Left cardiac atrium (tissue), 4 donors: ENCODE results near the gene PLEKHN1. TPM values are rescaled to one million over a fixed set of nuclear protein-coding genes. Genes with fewer than 3 reads are reported as not detected.
"Not testable (repeated sequence)": the region's sequence is repeated elsewhere in the genome, so short reads cannot be mapped to it uniquely, and the experiment has no call there.

ENCODE experiments used
- ATAC-seq, 2 donors: fragments of 200-7000 bp; cut with Tn5 transposase; one replicate each; pipeline ENCODE4 v1.9.1; 2020; ENCODE audit warnings: mild to moderate bottlenecking in 2 of 2, moderate library complexity in 2 of 2
- DNase-seq: peaks from one replicate; pipeline ENCODE4 v3.0.0-alpha.2; 2020
- intact Hi-C, 2 donors: fragments of 100-400 bp; cut with DNase I; formaldehyde crosslinking; loops; one replicate each; pipeline versions ENCODE4 v1.14.1 to v1.15.1; 2022 to 2023
- total RNA-seq, 2 donors: library from RNA; stranded (reverse); fragmentation: NEBNext Ultra II Directional; extraction: Animal tissue kit (Norgen Biotek cat#: 25700); gene quantifications; one replicate each; pipeline ENCODE4 v1.2.1, GENCODE V29; 2021
- donor health status: DM: no; HTN: yes; CAD: no.
- donor health status: DM: no; HTN: yes; CAD: no; lungs with severe emphysema.
- donor health status: DM: yes; HTN: yes; CAD: no.
- donor health status: Dilated cardiomyopathy.

PLEKHN1 gene
- total RNA-seq, 2 donors from 2014 or later, result 0.38 to 0.50 TPM

DNA sequence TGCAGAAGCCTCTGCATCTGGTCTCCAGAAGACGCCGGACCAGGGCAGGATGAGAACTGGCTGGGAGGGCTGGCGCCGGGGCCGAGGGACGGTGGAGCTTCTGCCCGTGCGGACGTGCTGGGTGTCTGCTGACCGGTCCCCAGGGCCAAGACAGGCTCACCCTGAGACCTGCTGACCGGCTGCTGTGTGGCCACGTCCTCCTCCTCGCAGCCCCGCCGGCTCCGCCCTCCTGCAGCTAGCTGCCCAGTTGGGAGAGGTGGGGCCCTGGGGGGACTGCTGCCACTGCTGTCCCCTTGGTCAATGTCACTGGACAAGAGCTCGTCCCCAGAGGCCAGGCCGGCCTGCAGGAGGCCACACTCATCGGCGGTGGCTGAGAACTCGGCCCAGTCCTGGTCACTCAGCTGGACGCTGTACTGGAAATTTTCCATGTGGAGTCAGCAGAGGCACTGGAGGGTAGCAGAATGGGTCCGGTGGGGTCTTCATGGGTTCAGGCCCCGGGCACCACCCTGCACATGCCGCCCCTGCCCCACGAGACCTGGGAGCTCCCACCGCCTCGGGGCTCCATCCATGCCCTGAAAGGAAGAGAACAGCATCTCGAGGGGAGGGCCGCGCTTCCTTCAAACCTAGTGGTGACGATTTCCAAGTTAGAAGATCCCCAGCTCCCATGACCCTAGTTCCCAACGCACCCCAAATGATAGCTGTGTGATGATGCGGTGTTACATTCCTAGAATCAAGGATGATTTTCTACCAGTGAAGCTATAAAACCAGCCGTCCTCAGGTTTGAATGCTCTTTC lies 14.5 kb downstream of the PLEKHN1 start:
- ATAC-seq, result peak; percentile 71 to 78
- intact Hi-C loops, result loop anchor here in 1 of 2 donors (5.0 kb wide), 1 partner anchor 82 kb away; no protein-coding TSS in a partner anchor
- peak; percentile 66 for DNase-seq

DNA sequence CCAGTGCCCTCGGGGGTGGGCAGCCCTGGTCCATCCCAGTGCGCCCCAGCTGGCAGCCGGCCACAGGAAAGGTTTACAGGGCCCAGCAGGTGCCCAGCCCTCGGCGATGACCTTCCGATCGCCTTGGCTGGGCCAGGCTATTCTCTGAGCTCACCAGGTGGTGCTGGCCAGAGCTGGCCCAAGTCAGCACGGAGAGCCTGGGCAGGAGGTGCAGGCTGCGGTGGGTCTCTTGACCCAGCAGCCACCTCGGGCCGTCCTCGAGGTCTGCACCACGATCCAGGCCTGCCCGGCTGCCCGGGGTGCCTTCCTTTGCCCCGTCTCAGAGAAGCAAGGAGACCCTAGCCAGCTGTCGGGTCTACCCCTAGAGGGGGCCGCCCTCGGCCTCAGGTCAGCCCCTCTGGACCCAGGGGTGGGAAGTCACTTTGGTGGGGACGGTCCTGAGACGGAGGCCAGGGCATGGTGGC lies 15.2 kb downstream of the PLEKHN1 start:
- ATAC-seq (peak in 1 of 2 donors; percentile 7), DNase-seq (peak; percentile 25)
- intact Hi-C loops, result loop anchor here in 1 of 2 donors (5.0 kb wide), 1 partner anchor 81 kb away; no protein-coding TSS in a partner anchor

DNA sequence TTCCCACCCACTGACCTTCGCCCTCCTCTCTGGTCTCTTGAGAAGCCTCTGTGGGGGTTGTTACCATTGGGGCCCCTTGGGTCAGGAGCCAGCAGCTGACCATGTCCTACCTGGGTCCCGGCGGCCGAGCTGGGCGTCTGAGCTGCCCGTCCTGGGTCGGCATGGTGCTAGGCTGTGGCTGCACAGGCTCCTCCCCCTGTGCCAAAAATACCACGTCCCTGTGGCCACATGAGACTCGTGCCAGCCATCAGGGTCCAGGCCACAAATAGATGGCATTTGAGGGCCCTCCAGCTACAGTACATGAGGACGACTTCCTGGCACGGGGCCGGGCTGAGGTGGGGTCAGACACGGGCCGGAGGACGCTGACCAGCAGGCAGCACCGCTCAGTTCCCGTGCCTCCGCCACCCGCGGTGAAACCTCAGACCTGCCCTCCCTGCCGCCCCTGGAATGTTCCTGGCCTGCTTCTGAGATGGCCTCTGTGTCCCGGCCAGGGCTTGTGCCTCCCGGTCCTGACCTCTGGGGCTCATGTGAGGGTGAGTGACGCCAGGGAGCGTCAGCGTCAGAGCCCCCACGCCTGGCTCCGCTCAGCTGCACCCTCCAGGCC lies 15.8 kb downstream of the PLEKHN1 start, which contains the start of gene PERM1:
Gene PERM1, minus strand, starts transcription at position 139 of the 604 bp plus-strand sequence. CDS start 1,064 bp downstream, outside the sequence.
- DNase-seq (peak; percentile 72), ATAC-seq (peak; percentile 64 to 68)
- intact Hi-C loops, result loop anchor here (2.0 to 5.0 kb wide), 2 partner anchors 80 to 81 kb away; no protein-coding TSS in a partner anchor

DNA sequence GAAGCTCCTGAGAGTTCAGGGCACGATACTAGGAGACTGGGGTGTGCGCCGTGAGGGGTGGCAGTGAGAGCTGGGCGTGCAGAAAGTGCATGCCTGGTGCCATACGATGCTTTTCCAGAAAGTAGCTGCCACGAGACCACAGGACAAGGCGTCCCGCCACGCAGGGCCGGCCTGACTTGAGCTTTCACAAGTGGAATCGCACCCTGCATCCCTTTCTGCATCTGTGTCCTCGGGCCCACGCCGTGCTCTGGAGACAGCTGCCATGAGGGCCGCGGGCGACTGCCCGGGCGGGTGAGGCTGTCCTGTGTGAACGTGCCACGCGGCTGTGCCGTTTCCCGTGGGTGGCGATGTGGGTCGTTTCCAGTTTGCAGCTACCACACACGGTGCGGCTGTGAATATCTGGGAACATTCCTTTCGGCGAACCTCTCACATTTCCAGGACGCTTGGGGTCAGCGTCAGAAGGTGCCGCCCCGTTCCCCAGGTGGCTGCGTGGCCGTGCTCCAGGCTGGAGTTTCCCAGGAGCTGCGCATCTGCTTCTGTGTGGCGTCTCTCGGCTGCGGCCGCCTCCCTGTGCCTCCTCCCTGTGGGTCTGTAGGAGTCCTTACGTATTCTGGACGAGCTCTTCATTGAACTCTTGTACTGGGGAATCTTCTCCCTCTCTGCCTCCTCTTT lies 16.6 kb downstream of the PLEKHN1 start:
- ATAC-seq (no peak), DNase-seq (peak; percentile 33)
- intact Hi-C loops, result loop anchor here (2.0 to 5.0 kb wide), 2 partner anchors 79 to 80 kb away; no protein-coding TSS in a partner anchor

DNA sequence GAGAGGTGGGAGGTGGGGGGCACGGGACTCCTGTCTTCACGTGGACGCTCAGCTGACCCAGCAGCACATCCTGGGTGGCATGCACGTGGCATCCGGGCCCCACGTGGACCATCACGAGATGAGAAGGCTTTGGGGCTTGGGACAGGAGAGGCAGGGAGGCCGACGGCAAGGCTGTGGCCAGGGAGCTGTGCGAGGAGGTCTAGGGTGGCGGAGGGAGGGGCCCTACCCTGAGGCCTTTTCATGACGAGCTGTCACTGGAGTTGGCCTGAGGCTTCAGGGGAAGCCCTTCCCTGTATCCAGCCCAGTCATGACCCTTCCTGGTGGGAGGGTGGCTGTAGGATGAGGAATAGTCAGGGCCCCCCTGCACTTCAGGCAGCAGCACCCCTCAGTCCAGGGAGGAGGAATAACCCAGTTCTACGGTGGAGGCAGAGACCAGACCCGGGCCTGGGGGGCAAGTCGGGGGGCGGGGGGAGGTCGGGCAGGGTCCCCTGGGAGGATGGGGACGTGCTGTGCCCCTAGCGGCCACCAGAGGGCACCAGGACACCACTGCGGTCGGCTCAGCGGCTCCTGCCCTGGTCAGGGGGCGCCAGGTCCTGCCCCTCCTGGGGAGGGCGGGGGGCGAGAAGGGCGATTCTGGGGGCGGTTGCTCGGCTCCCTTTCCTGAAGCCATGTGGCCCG lies 17.7 kb downstream of the PLEKHN1 start:
- DNase-seq, result peak; percentile 63
- intact Hi-C loops, result loop anchor here (2.0 to 5.0 kb wide), 2 partner anchors 78 to 79 kb away; no protein-coding TSS in a partner anchor
- ATAC-seq, result peak; percentile 7 to 23

DNA sequence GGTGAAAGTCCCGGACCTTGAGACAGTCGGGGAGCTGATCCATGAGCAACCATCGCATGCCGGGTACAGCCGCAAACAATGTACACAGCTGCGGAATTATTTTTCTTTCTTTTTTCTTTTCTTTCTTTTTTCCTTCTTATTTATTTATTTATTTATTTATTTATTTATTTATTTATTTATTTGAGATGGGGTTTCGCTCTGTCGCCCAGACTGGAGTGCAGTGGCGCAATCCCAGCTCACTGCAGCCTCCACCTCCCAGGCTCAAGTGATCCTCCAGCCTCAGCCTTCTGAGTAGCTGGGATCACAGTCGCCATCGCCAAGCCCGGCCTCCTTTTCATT lies 18.2 kb downstream of the PLEKHN1 start:
- ATAC-seq (no peak), DNase-seq (no peak)
- intact Hi-C loops, result loop anchor here in 1 of 2 donors (5.0 kb wide), 1 partner anchor 78 kb away; no protein-coding TSS in a partner anchor

DNA sequence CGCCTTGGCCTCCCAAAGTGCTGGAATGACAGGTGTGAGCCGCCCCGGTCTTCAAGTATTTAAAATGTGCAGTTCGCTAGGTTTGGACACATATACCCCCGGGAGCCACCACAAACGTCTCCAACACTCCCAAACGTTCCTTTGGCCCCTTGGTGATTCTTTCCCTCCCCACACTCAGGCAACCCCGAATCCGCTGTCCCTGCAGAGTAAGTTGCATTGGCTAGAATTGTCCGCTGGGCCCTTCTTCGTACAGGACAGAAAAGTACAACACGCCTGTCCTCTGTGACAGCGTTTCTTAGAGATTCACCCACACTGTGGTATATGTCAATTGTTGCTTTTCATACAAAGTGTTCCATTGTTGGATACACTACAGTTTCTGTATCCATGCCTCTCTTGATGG lies 18.8 kb downstream of the PLEKHN1 start:
- intact Hi-C loops, result no loop called here
- no peak for ATAC-seq
- DNase-seq, result no peak

DNA sequence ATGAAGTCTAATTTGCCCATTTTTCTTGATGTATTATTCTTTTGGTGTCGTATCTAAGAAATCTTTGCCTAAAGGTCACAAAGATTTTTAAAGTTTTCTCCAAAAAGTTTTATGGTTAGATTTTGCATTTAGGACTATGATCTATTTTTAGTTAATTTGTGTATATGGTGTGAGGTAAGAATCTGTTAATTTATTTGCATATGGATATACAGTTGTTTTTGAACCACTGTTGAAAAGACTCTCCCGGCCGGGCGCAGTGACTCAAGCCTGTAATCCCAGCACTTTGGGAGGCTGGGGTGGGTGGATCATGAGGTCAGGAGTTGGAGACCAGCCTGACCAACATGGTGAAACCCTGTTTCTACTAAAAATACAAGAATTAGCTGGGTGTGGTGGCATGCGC lies 21.8 kb downstream of the PLEKHN1 start:
- intact Hi-C loops, ATAC-seq, DNase-seq: not testable (repeated sequence)

DNA sequence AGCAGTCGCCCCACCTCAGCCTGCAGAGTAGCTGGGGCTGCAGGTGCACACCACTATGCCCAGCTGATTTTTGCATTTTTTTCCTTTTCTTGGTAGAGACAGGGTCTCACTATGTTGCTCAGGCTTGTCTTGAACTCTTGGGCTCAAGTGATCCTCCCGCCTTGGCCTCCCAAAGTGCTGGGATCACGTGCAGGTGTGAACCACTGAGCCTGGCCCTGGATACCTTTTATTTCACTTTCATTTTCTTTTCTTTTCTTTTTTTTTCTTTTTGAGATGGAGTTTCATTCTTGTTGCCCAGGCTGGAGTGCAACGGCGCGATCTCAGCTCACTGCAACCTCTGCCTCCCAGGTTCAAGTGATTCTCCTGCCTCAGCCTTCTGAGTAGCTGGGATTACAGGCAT lies 25.0 kb downstream of the PLEKHN1 start:
- DNase-seq, intact Hi-C loops, ATAC-seq: not testable (repeated sequence)

DNA sequence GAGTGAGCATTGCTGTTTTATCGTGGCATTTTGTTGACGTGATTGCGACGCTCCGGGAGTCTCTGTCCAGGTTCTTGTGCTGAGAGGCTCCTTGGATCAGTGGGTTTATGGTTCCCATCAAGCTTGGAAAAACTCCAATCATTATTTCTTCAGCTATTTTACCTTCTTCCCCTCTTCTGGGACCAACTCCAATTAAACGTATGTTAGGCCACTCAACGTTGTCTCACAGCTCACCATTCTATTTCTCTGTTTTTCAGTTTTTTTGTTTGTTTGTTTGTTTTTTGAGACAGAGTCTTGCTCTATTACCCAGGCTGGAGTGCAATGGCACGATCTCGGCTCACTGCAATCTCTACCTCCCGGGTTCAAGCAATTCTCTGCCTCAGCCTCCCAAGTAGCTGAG lies 25.6 kb downstream of the PLEKHN1 start:
- intact Hi-C loops, result no loop called here
- DNase-seq (no peak), ATAC-seq (no peak)

DNA sequence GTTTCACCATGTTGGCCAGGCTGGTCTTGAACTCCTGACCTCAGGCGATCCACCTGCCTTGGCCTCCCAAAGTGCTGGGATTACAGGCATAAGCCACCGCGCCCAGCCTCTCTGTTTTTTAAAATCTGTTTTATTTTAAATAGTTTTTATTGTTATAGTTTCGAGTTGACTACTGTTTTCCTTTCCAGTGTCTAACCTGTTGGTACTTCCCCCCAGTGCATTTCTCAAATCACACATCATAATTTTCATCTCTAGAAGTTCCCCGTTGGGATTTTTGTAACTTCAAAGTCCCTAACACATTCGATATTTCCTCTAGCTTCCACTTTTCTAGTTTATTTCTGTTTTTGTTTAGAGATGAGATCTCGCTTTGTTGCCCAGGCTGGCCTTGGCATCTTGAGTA lies 26.1 kb downstream of the PLEKHN1 start:
- intact Hi-C loops, result no loop called here
- no peak for ATAC-seq
- no peak for DNase-seq

DNA sequence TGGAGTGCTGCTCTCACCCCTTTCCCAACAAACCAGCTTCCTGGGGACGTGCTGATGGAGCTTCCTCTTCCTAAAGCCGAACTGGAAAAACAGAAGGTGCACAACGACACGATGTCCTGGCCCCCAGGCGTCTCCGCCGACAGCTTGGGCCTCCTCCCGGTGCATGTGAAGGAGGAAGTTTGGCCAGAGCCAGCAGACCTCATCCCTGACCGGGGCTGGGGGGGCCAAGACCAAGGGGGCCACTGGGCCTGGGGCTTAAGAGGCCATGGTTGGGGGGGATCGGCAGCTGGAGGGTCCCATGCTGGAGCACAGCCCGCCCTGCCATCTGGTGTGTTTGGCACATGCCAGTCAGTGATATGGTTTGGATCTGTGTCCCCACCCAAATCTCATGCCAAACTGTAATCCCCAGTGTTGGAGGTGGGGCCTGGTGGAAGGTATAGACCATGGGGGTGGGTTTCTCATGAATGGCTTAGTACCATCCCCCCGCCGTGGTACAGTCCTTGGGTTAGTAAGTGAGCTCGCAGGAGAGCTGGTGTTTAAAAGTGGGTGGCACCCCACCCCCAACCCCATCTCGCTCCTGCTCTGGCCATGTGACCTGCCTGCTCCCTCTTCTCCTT lies 27.2 kb downstream of the PLEKHN1 start:
- ATAC-seq (no peak), DNase-seq (no peak)
- intact Hi-C loops, result no loop called here

DNA sequence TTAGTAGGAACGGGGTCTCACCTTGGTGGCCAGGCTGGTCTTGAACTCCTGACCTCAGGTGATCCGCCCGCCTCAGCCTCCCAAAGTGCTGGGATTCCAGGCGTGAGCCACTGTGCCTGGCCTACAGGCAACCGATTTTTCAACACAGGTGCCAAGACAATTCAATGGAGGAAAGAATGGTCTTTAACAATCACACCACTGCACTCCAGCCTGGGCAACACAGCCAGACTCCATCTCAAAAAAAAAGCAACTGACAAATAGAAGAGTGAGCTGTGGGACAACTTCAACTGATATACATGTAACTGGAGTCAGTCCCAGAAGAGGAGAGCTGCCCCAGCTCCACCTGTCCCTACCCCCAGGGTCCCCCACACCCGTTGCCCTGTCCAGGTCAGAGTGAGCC lies 28.3 kb downstream of the PLEKHN1 start:
- ATAC-seq, DNase-seq, intact Hi-C loops: not testable (repeated sequence)

DNA sequence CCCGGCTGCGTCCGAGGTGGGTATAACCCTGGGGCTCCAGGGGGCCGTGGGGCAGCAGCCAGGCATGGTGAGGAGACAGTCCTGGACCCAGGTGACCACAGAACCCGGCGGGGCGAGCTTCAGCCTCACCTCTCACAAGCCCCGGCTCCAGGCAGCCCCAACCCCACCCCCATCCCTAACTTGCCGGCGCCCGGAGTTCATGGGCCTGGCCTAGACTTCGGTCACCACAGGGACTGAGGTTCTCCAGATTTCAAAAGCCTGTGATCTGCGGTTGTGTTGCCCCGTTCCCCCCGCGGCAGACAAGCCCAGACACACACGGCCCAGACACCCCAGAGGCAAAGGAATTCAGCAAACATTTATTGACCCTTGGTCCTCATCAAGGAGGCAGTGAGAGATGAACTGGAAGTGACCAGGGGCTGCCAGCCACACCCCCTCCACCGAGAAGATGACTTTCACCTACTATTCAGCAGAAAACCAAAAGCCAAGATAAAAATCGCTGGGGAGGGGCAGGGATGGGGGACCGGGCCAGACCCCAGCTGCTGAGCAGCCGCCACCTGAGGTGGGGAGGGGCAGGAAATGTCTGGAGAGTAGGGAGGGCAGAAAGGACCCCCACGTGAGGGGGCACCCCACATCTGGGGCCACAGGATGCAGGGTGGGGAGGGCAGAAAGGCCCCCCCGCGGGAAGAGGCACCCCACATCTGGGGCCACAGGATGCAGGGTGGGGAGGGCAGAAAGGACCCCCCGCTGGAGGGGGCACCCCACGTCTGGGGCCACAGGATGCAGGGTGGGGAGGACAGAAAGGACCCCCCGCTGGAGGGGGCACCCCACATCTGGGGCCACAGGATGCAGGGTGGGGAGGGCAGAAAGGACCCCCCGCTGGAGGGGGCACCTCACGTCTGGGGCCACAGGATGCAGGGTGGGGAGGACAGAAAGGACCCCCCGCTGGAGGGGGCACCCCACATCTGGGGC lies 29.7 kb downstream of the PLEKHN1 start:
- no peak for DNase-seq
- ATAC-seq, result no peak
- intact Hi-C loops, result no loop called here

DNA sequence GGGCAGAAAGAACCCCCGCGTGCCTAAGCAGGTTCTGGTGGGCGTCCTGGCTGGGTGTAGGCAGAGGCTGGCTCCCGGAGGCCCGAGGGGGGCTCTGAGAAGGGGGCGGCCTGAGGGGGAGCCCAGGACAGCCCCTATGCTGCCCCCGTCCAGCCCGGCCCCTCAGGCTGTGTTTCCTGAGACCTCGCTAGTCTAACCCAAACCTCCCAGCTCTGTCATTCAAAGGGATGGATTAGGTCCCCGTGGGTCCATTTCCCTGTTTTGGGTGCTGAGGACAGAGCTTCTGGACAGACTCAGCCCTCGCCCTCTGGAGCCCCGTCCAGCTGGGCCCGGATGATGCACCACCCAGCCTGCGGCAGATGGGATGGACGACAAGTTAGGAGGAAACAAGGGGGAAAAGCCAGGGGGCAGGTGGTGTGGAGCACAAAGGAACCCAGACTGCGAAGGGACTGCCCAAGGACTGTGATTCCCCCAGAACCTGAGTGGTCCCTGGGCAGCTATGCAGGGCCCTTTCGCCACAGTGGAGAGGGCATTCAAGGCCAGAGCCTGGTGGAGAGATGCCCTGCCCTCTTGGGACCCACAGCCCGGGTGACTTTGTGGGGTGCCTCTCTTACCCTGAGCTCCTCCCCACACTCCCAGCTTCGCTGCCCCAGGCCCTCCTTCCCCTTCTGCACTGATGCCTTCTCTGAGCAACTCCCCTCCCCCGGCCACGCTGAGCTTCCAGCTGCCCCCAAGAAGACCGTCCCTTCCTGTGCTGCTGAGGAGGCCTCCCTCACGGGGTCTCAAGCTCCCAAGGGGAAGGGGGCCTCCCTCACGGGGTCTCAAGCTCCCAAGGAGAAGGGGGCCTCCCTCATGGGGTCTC lies 30.8 kb downstream of the PLEKHN1 start:
- ATAC-seq (no peak), DNase-seq (no peak)
- intact Hi-C loops, result no loop called here

DNA sequence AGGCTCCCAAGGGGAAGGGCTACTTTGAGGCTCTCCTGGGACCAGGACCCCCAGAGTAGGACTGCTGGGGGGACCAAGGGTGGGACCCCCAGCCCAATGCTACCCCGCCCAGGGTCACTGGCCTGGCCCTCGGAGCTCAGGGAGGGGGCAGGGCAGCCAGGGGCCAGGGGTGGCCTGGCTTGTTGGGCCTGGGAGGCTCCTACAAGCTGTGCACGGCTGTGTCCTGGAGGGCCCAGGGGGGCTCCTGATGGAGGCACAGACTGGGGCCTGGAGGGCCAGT lies 31.4 kb downstream of the PLEKHN1 start:
- no peak for DNase-seq
- no peak for ATAC-seq
- intact Hi-C loops, result no loop called here
